SJCRH30 (cell line): Measurements from ENCODE around the gene MIEF2. TPM values are rescaled to one million over a fixed set of nuclear protein-coding genes. Genes with fewer than 3 reads are reported as not detected.
A peak's percentile ranks its signal among the peaks of the same experiment; 100 is the strongest.

ENCODE experiments used
- DNase-seq, 2 experiments: peaks; one replicate each; pipeline ENCODE4 v3.0.0-alpha.2; 2015 to 2020
- H3K27ac ChIP-seq: fragments of 250-450 bp; sonication (Bioruptor Pico); 2 replicates; pipeline ENCODE4 v1.5.1; 2020; ENCODE audit warnings: mild to moderate bottlenecking, moderate library complexity
- H3K27me3 ChIP-seq: fragments of 250-450 bp; sonication (Bioruptor Pico); 2 replicates; pipeline ENCODE4 v1.5.1; 2020; ENCODE audit warnings: mild to moderate bottlenecking, moderate library complexity
- H3K36me3 ChIP-seq: fragments of 250-450 bp; sonication (Bioruptor Pico); 2 replicates; pipeline ENCODE4 v1.5.1; 2020; ENCODE audit warnings: mild to moderate bottlenecking, moderate library complexity
- H3K4me1 ChIP-seq: fragments of 250-450 bp; sonication (Bioruptor Pico); 2 replicates; pipeline ENCODE4 v1.5.1; 2020; ENCODE audit warnings: mild to moderate bottlenecking, moderate library complexity
- H3K4me3 ChIP-seq: fragments of 250-450 bp; sonication (Bioruptor Pico); 2 replicates; pipeline ENCODE4 v1.5.1; 2020; ENCODE audit warnings: mild to moderate bottlenecking, moderate library complexity
- H3K9me3 ChIP-seq: fragments of 250-450 bp; sonication (Bioruptor Pico); replicated peaks from 2 replicates; pipeline ENCODE4 v1.5.1; 2020; ENCODE audit warnings: mild to moderate bottlenecking, moderate library complexity
- total RNA-seq: library from RNA; depleted of rRNA; stranded (reverse); fragments of >200 nt; shearing (Covaris generic); gene quantifications from 2 replicates; pipeline ENCODE4 v1.2.3, GENCODE V29; 2014

The MIEF2 gene
- total RNA-seq, 1 experiment from 2014 or later: 17.5 TPM

- no peaks in the 10 kb centered on the region for H3K4me1 ChIP-seq
- peak; percentile 85 to 89 for DNase-seq
- no peaks in the 10 kb centered on the region for H3K9me3 ChIP-seq
- no peaks in the 10 kb centered on the region for H3K27me3 ChIP-seq
- no peak overlapping the region for H3K4me3 ChIP-seq
- peaks cover 86% of the 10 kb centered on the region for H3K36me3 ChIP-seq
- H3K27ac ChIP-seq: no peak overlapping the region
Measured at GRCh38 chr17:18246880-18247612, 13.4 kb upstream of the MIEF2 start.

- Histone ChIP-seq H3K27me3 (no peaks in the 10 kb centered on the region), H3K4me1 (no peaks in the 10 kb centered on the region), H3K4me3 (no peak overlapping the region), H3K27ac (no peak overlapping the region), H3K36me3 (peaks cover 90% of the 10 kb centered on the region), H3K9me3 (no peaks in the 10 kb centered on the region)
- no peak for DNase-seq
Measured at GRCh38 chr17:18247613-18248001, 12.9 kb upstream of the MIEF2 start.

- no peaks in the 10 kb centered on the region for H3K4me1 ChIP-seq
- H3K9me3 ChIP-seq: no peaks in the 10 kb centered on the region
- H3K27me3 ChIP-seq: no peaks in the 10 kb centered on the region
- no peak overlapping the region for H3K27ac ChIP-seq
- peaks cover 90% of the 10 kb centered on the region for H3K36me3 ChIP-seq
- H3K4me3 ChIP-seq: no peak overlapping the region
- DNase-seq: peak; percentile 89 to 97
Measured at GRCh38 chr17:18248300-18248731, 12.1 kb upstream of the MIEF2 start.

- no peak for DNase-seq
- Histone ChIP-seq H3K27ac (no peak overlapping the region), H3K27me3 (no peaks in the 10 kb centered on the region), H3K36me3 (peaks cover 90% of the 10 kb centered on the region), H3K4me3 (no peak overlapping the region), H3K9me3 (no peaks in the 10 kb centered on the region), H3K4me1 (no peaks in the 10 kb centered on the region)
Measured at GRCh38 chr17:18248811-18249210, 11.7 kb upstream of the MIEF2 start.

- peaks cover 91% of the 10 kb centered on the region for H3K36me3 ChIP-seq
- DNase-seq: no peak
- H3K27ac ChIP-seq: no peak overlapping the region
- H3K4me3 ChIP-seq: no peak overlapping the region
- H3K27me3 ChIP-seq: no peaks in the 10 kb centered on the region
- no peaks in the 10 kb centered on the region for H3K9me3 ChIP-seq
- H3K4me1 ChIP-seq: no peaks in the 10 kb centered on the region
Measured at GRCh38 chr17:18250259-18250658, 10.2 kb upstream of the MIEF2 start.

- no peak for DNase-seq
- H3K4me3 ChIP-seq: no peak overlapping the region
- no peak overlapping the region for H3K27ac ChIP-seq
- H3K9me3 ChIP-seq: no peaks in the 10 kb centered on the region
- H3K27me3 ChIP-seq: no peaks in the 10 kb centered on the region
- H3K4me1 ChIP-seq: no peaks in the 10 kb centered on the region
- H3K36me3 ChIP-seq: peaks cover 91% of the 10 kb centered on the region
Measured at GRCh38 chr17:18250708-18251107, 9.8 kb upstream of the MIEF2 start.

GRCh38 chr17:18251204-18251603, 9.3 kb upstream of the MIEF2 start:
- Histone ChIP-seq H3K36me3 (peaks cover 90% of the 10 kb centered on the region), H3K27ac (no peak overlapping the region), H3K9me3 (no peaks in the 10 kb centered on the region), H3K4me1 (no peaks in the 10 kb centered on the region), H3K4me3 (no peak overlapping the region), H3K27me3 (no peaks in the 10 kb centered on the region)
- no peak for DNase-seq

- no peak for DNase-seq
- Histone ChIP-seq H3K4me1 (no peaks in the 10 kb centered on the region; the same call in 1 of the 2 replicates), H3K27me3 (no peaks in the 10 kb centered on the region), H3K27ac (no peak overlapping the region), H3K36me3 (peaks cover 83% of the 10 kb centered on the region), H3K4me3 (no peak overlapping the region), H3K9me3 (no peaks in the 10 kb centered on the region)
Measured at GRCh38 chr17:18252160-18252559, 8.3 kb upstream of the MIEF2 start.

GRCh38 chr17:18253187-18253884, 7.1 kb upstream of the MIEF2 start:
- no peak overlapping the region for H3K4me3 ChIP-seq
- DNase-seq: no peak
- H3K27ac ChIP-seq: no peak overlapping the region
- peaks cover 4% of the 10 kb centered on the region; the same call in 1 of the 2 replicates for H3K4me1 ChIP-seq
- no peaks in the 10 kb centered on the region for H3K9me3 ChIP-seq
- no peaks in the 10 kb centered on the region for H3K27me3 ChIP-seq
- H3K36me3 ChIP-seq: peaks cover 73% of the 10 kb centered on the region

GRCh38 chr17:18253947-18254821, 6.3 kb upstream of the MIEF2 start:
- no peak overlapping the region for H3K4me3 ChIP-seq
- no peak overlapping the region for H3K27ac ChIP-seq
- peaks cover 65% of the 10 kb centered on the region for H3K36me3 ChIP-seq
- H3K9me3 ChIP-seq: no peaks in the 10 kb centered on the region
- H3K4me1 ChIP-seq: peaks cover 4% of the 10 kb centered on the region; the same call in 1 of the 2 replicates
- H3K27me3 ChIP-seq: no peaks in the 10 kb centered on the region
- DNase-seq: no peak

GRCh38 chr17:18254888-18255649, 5.4 kb upstream of the MIEF2 start:
- no peak for DNase-seq
- H3K4me3 ChIP-seq: no peak overlapping the region
- H3K9me3 ChIP-seq: no peaks in the 10 kb centered on the region
- peaks cover 9% of the 10 kb centered on the region; the same call in 1 of the 2 replicates for H3K4me1 ChIP-seq
- H3K27me3 ChIP-seq: no peaks in the 10 kb centered on the region
- peaks cover 57% of the 10 kb centered on the region for H3K36me3 ChIP-seq
- H3K27ac ChIP-seq: no peak overlapping the region

GRCh38 chr17:18256351-18256750, 4.1 kb upstream of the MIEF2 start:
- no peak for DNase-seq
- H3K9me3 ChIP-seq: no peaks in the 10 kb centered on the region
- H3K27ac ChIP-seq: no peak overlapping the region
- peaks cover 45% of the 10 kb centered on the region for H3K36me3 ChIP-seq
- peaks cover 11% of the 10 kb centered on the region; the same call in 1 of the 2 replicates for H3K4me1 ChIP-seq
- H3K4me3 ChIP-seq: no peak overlapping the region
- H3K27me3 ChIP-seq: no peaks in the 10 kb centered on the region

GRCh38 chr17:18256776-18257175, 3.7 kb upstream of the MIEF2 start:
- peaks cover 14% of the 10 kb centered on the region; the same call in 1 of the 2 replicates for H3K4me1 ChIP-seq
- H3K36me3 ChIP-seq: peaks cover 40% of the 10 kb centered on the region
- no peak for DNase-seq
- no peak overlapping the region for H3K27ac ChIP-seq
- H3K9me3 ChIP-seq: no peaks in the 10 kb centered on the region
- H3K27me3 ChIP-seq: no peaks in the 10 kb centered on the region
- no peak overlapping the region for H3K4me3 ChIP-seq
